Esophagus muscularis mucosa (tissue), 4 donors: ENCODE results near the gene SUDS3. TPM values are rescaled to one million over a fixed set of nuclear protein-coding genes. Genes with fewer than 3 reads are reported as not detected.

Experiments
- DNase-seq: peaks from one replicate; pipeline ENCODE4 v3.0.0-alpha.2; 2017; ENCODE audit errors: extremely low spot score
- H3K27ac ChIP-seq, 4 donors: fragments of 200-600 bp; sonication (generic); replicated peaks in 1 of 4; 1 replicate in 3 of 4; 2 replicates in 1 of 4; pipeline ENCODE4 v1.5.1; 2016 to 2019; ENCODE audit warnings: mild to moderate bottlenecking in 1 of 4
- H3K27me3 ChIP-seq, 4 donors: fragments of 200-600 bp; sonication (generic); one replicate each; pipeline versions ENCODE4 v1.5.1 to v1.6.0; 2016 to 2019
- H3K36me3 ChIP-seq, 4 donors: fragments of 200-600 bp; sonication (generic); one replicate each; pipeline ENCODE4 v1.5.1; 2016 to 2019
- H3K4me1 ChIP-seq, 4 donors: fragments of 200-600 bp; sonication (generic); one replicate each; pipeline ENCODE4 v1.5.1; 2016 to 2019
- H3K4me3 ChIP-seq, 4 donors: fragments of 200-600 bp; sonication (generic); 1 replicate in 2 of 4; 2 replicates in 2 of 4; pipeline ENCODE4 v1.5.1; 2016 to 2019; ENCODE audit warnings: mild to moderate bottlenecking in 4 of 4, moderate library complexity in 1 of 4
- H3K9me3 ChIP-seq, 4 donors: fragments of 200-600 bp; sonication (generic); 1 replicate in 3 of 4; 2 replicates in 1 of 4; pipeline ENCODE4 v1.5.1; 2016 to 2019
- EP300 ChIP-seq: sonication (generic); formaldehyde crosslinking; IDR thresholded peaks from one replicate; pipeline ENCODE4 v1.6.1; 2017; ENCODE audit warnings: antibody characterized with exemption
- POLR2A ChIP-seq: fragments of 450-650 bp; IDR thresholded peaks from one replicate; pipeline ENCODE4 v1.6.1; 2017; ENCODE audit warnings: antibody characterized with exemption, moderate library complexity, mild to moderate bottlenecking, low read depth
- POLR2AphosphoS5 ChIP-seq, 2 donors: sonication (generic); formaldehyde crosslinking; IDR thresholded peaks; one replicate each; pipeline ENCODE4 v1.6.1; 2017; ENCODE audit warnings: antibody characterized with exemption in 2 of 2
- WGBS: methylation state at CpG from one replicate; pipeline ENCODE4 v1.1.5; 2018; 5-methylcytosine and 5-hydroxymethylcytosine counted together
- intact Hi-C: fragments of 100-400 bp; cut with DNase I; formaldehyde crosslinking; loops from one replicate; pipeline ENCODE4 v1.15.1; 2023
- total RNA-seq, 4 donors: library from RNA; depleted of rRNA; stranded (reverse); fragments of >200 nt; gene quantifications; one replicate each; pipeline versions ENCODE4 v1.1.0 to v1.2.1, GENCODE V29; 2016
- TF ChIP-seq, protein P1 (sequence below), 3 experiments: fragments of 200-600 bp in 2 of 3; fragments of 450-650 bp in 1 of 3; sonication (generic) in 2 of 3; IDR thresholded peaks; one replicate each; pipeline ENCODE4 v1.5.1; 2017 to 2019; ENCODE audit warnings: antibody characterized with exemption in 3 of 3, mild to moderate bottlenecking in 2 of 3, moderate library complexity in 1 of 3

Gene SUDS3
- total RNA-seq, 4 donors from 2014 or later, result 34.5 to 76.0 (median 62.7) TPM

DNA sequence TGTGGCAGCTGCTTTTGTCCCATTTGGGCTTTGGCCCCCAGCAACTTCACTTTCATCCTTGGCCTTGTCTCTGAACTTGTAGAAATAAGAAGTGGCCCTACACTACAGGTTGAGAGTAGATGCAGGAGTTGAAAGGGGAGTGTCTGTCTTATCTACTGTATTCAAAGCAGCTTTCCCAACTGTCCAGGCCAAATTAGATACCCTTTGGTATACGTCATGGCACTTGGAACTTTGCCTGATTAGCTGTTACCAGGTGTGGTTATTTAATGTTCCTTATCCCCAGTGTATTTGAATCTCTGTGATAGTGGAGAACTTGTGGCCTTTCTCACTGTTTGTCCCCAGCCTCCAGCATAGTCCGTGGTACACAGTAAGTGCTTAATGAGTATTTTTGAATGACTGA, 33.5 kb downstream of the SUDS3 start:
- intact Hi-C loops, result loop anchor here (5.0 to 10.0 kb wide), 2 partner anchors 212 to 445 kb away; no protein-coding TSS in a partner anchor
- Histone ChIP-seq H3K9me3 (no peaks in the 10 kb centered on the region), H3K36me3 (peaks cover 25 to 81% (median 54%) of the 10 kb centered on the region in 4 donors), H3K27me3 (no peaks in the 10 kb centered on the region), H3K4me1 (peaks cover 0 to 45% (median 29%) of the 10 kb centered on the region in 4 donors), H3K27ac (no peak overlapping the region), H3K4me3 (no peak overlapping the region)
- WGBS, result 85% methylated on average over 2 of the region's 2 CpGs
- no peak for TF ChIP-seq POLR2A
- TF ChIP-seq, protein P1, sequence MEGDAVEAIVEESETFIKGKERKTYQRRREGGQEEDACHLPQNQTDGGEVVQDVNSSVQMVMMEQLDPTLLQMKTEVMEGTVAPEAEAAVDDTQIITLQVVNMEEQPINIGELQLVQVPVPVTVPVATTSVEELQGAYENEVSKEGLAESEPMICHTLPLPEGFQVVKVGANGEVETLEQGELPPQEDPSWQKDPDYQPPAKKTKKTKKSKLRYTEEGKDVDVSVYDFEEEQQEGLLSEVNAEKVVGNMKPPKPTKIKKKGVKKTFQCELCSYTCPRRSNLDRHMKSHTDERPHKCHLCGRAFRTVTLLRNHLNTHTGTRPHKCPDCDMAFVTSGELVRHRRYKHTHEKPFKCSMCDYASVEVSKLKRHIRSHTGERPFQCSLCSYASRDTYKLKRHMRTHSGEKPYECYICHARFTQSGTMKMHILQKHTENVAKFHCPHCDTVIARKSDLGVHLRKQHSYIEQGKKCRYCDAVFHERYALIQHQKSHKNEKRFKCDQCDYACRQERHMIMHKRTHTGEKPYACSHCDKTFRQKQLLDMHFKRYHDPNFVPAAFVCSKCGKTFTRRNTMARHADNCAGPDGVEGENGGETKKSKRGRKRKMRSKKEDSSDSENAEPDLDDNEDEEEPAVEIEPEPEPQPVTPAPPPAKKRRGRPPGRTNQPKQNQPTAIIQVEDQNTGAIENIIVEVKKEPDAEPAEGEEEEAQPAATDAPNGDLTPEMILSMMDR (IDR thresholded peaks at IDR 0.05), result no peak
- no peak for TF ChIP-seq POLR2AphosphoS5 (IDR thresholded peaks at IDR 0.05)
- no peak for TF ChIP-seq EP300
- no peak for DNase-seq

GRCh38 chr12:118417942-118418341, 41.6 kb downstream of the SUDS3 start:
- TF ChIP-seq POLR2A, result no peak
- TF ChIP-seq, protein P1 (IDR thresholded peaks at IDR 0.05), result no peak
- TF ChIP-seq EP300, result no peak
- no peak for TF ChIP-seq POLR2AphosphoS5 (IDR thresholded peaks at IDR 0.05)
- Histone ChIP-seq H3K9me3 (no peaks in the 10 kb centered on the region), H3K4me1 (no peaks in the 10 kb centered on the region), H3K27me3 (no peaks in the 10 kb centered on the region), H3K4me3 (no peak overlapping the region), H3K36me3 (peaks cover 24 to 51% (median 40%) of the 10 kb centered on the region in 4 donors), H3K27ac (no peak overlapping the region)
- 96% methylated on average over 3 of the region's 3 CpGs for WGBS
- intact Hi-C loops, result no loop called here
- no peak for DNase-seq

- no peak overlapping the region for H3K27ac ChIP-seq
- DNase-seq, result no peak
- intact Hi-C loops, result no loop called here
- peaks cover 23 to 46% (median 35%) of the 10 kb centered on the region in 4 donors for H3K36me3 ChIP-seq
- TF ChIP-seq, protein P1 (IDR thresholded peaks at IDR 0.05), result no peak
- TF ChIP-seq POLR2AphosphoS5 (IDR thresholded peaks at IDR 0.05), result no peak
- no peak overlapping the region for H3K4me3 ChIP-seq
- no peaks in the 10 kb centered on the region for H3K4me1 ChIP-seq
- H3K27me3 ChIP-seq, result no peaks in the 10 kb centered on the region
- no peaks in the 10 kb centered on the region for H3K9me3 ChIP-seq
- 33% methylated on average over 1 of the region's 1 CpG for WGBS
These were observed 42.2 kb downstream of the SUDS3 start for GRCh38 chr12:118418385-118419057.

- peaks cover 7 to 24% (median 14%) of the 10 kb centered on the region in 4 donors for H3K36me3 ChIP-seq
- TF ChIP-seq POLR2A (no peak), POLR2AphosphoS5 (IDR thresholded peaks at IDR 0.05) (no peak), EP300 (no peak)
- TF ChIP-seq, protein P1 (IDR thresholded peaks at IDR 0.05), result no peak
- no peaks in the 10 kb centered on the region for H3K27me3 ChIP-seq
- H3K4me3 ChIP-seq, result no peak overlapping the region
- H3K27ac ChIP-seq, result no peak overlapping the region
- no peaks in the 10 kb centered on the region for H3K9me3 ChIP-seq
- no peaks in the 10 kb centered on the region for H3K4me1 ChIP-seq
- intact Hi-C loops, result no loop called here
- WGBS, result 94% methylated on average over 3 of the region's 3 CpGs
- no peak for DNase-seq
These were observed 44.3 kb downstream of the SUDS3 start for GRCh38 chr12:118420673-118421072.

- no peaks in the 10 kb centered on the region for H3K27me3 ChIP-seq
- TF ChIP-seq, protein P1 (IDR thresholded peaks at IDR 0.05), result no peak
- no peak for TF ChIP-seq EP300
- no peak for TF ChIP-seq POLR2A
- no peak for TF ChIP-seq POLR2AphosphoS5 (IDR thresholded peaks at IDR 0.05)
- H3K36me3 ChIP-seq, result peaks cover 0 to 5% (median 0%) of the 10 kb centered on the region in 4 donors
- no peaks in the 10 kb centered on the region for H3K9me3 ChIP-seq
- H3K27ac ChIP-seq, result no peak overlapping the region
- H3K4me3 ChIP-seq, result no peak overlapping the region
- H3K4me1 ChIP-seq, result no peaks in the 10 kb centered on the region
- no peak for DNase-seq
- 74% methylated on average over 7 of the region's 7 CpGs for WGBS
- intact Hi-C loops, result no loop called here
These were observed 48.5 kb downstream of the SUDS3 start for GRCh38 chr12:118424884-118425283.
